Liver (tissue), 9 donors: ENCODE results near the gene VDAC2. TPM values are rescaled to one million over a fixed set of nuclear protein-coding genes. Genes with fewer than 3 reads are reported as not detected.

Experiments used
- DNase-seq: peaks from one replicate; pipeline ENCODE4 v3.0.0-alpha.2; 2017; ENCODE audit warnings: low spot score
- H3K27ac ChIP-seq, 2 donors: one replicate each; pipeline ENCODE4 v1.7.0; 2013; ENCODE audit warnings: inconsistent platforms in 2 of 2, low read length in 2 of 2, control low read depth in 1 of 2, low read depth in 1 of 2, mild to moderate bottlenecking in 1 of 2
- H3K27me3 ChIP-seq, 4 donors: one replicate each; pipeline versions ENCODE4 v1.6.1 to v1.7.0; 2013; ENCODE audit warnings: low read length in 3 of 4, inconsistent platforms in 1 of 4, mild to moderate bottlenecking in 1 of 4, moderate library complexity in 1 of 4; ENCODE audit not compliant: control insufficient read depth in 4 of 4, insufficient read depth in 4 of 4
- H3K36me3 ChIP-seq, 4 donors: one replicate each; pipeline versions ENCODE4 v1.6.1 to v1.7.0; 2013; ENCODE audit warnings: low read length in 3 of 4, mild to moderate bottlenecking in 3 of 4, low read depth in 1 of 4, moderate library complexity in 1 of 4; ENCODE audit not compliant: control insufficient read depth in 4 of 4, insufficient read depth in 3 of 4
- H3K4me1 ChIP-seq, 4 donors: one replicate each; pipeline versions ENCODE4 v1.6.1 to v1.7.0; 2013; ENCODE audit warnings: low read length in 3 of 4, mild to moderate bottlenecking in 3 of 4, moderate library complexity in 1 of 4; ENCODE audit not compliant: control insufficient read depth in 4 of 4, insufficient read depth in 4 of 4
- H3K4me3 ChIP-seq, 3 donors: one replicate each; pipeline versions ENCODE4 v1.6.1 to v1.7.0; 2013; ENCODE audit warnings: low read length in 3 of 3, control low read depth in 1 of 3, low read depth in 1 of 3, mild to moderate bottlenecking in 1 of 3
- H3K9ac ChIP-seq, 2 donors: one replicate each; pipeline ENCODE4 v1.7.0; 2013; ENCODE audit warnings: low read length in 2 of 2, mild to moderate bottlenecking in 2 of 2, moderate library complexity in 2 of 2, control low read depth in 1 of 2, low read depth in 1 of 2
- H3K9me3 ChIP-seq, 4 donors: one replicate each; pipeline versions ENCODE4 v1.6.1 to v1.7.0; 2013; ENCODE audit warnings: low read length in 3 of 4; ENCODE audit not compliant: control insufficient read depth in 4 of 4
- EGR1 ChIP-seq, 2 donors: IDR thresholded peaks; 2 replicates each; pipeline ENCODE4 v1.6.1; 2016 to 2018; ENCODE audit warnings: antibody characterized with exemption in 2 of 2, low read depth in 2 of 2
- FOXA2 ChIP-seq: IDR thresholded peaks from 2 replicates; pipeline ENCODE4 v1.6.1; 2016; ENCODE audit warnings: antibody characterized with exemption
- GABPA ChIP-seq, 2 donors: IDR thresholded peaks in 1 of 2; conservative IDR thresholded peaks in 1 of 2; 2 replicates each; pipeline ENCODE4 v1.6.1; 2016; ENCODE audit warnings: antibody characterized with exemption in 2 of 2, mild to moderate bottlenecking in 1 of 2, moderate library complexity in 1 of 2
- HNF4A ChIP-seq, 2 donors: conservative IDR thresholded peaks; 2 replicates each; pipeline ENCODE4 v1.6.1; 2016; ENCODE audit warnings: antibody characterized with exemption in 2 of 2, mild to moderate bottlenecking in 2 of 2
- HNF4G ChIP-seq: IDR thresholded peaks from 2 replicates; pipeline ENCODE4 v1.6.1; 2016; ENCODE audit warnings: antibody characterized with exemption
- JUND ChIP-seq, 2 donors: IDR thresholded peaks; 2 replicates each; pipeline ENCODE4 v1.6.1; 2016; ENCODE audit warnings: antibody characterized with exemption in 2 of 2
- NR2F2 ChIP-seq: IDR thresholded peaks from 2 replicates; pipeline ENCODE4 v1.6.1; 2016; ENCODE audit warnings: antibody characterized with exemption
- RAD21 ChIP-seq, 2 donors: IDR thresholded peaks; 2 replicates each; pipeline ENCODE4 v1.6.1; 2016; ENCODE audit warnings: antibody characterized with exemption in 2 of 2, mild to moderate bottlenecking in 2 of 2
- RXRA ChIP-seq, 2 donors: IDR thresholded peaks; 2 replicates each; pipeline ENCODE4 v1.6.1; 2017 to 2018; ENCODE audit warnings: antibody characterized with exemption in 2 of 2, mild to moderate bottlenecking in 1 of 2
- SP1 ChIP-seq: IDR thresholded peaks from 2 replicates; pipeline ENCODE4 v1.6.1; 2018; ENCODE audit warnings: antibody characterized with exemption, mild to moderate bottlenecking
- TAF1 ChIP-seq: conservative IDR thresholded peaks from 2 replicates; pipeline ENCODE4 v1.6.1; 2016; ENCODE audit warnings: antibody characterized with exemption, mild to moderate bottlenecking
- WGBS: extraction: QIAGEN DNeasy Blood & Tissue Kit; methylation state at CpG from one replicate; pipeline ENCODE4 v1.1.7; 2013; 5-methylcytosine and 5-hydroxymethylcytosine counted together
- polyA plus RNA-seq, 2 donors: library from polyadenylated mRNA; stranded (reverse) in 1 of 2; unstranded in 1 of 2; fragments of 200-250 nt in 1 of 2; fragments of >200 nt in 1 of 2; fragmentation: Nextera tagmentation in 1 of 2; extraction: Ambion mirVana in 1 of 2; gene quantifications; one replicate each; pipeline versions ENCODE4 v1.2.1 to v1.2.3, GENCODE V29; 2013 to 2015
- total RNA-seq, 2 donors: library from RNA; depleted of rRNA; stranded (reverse); fragments of >200 nt; gene quantifications; one replicate each; pipeline ENCODE4 v1.2.3, GENCODE V29; 2014
- TF ChIP-seq, protein P1 (sequence below): IDR thresholded peaks from 2 replicates; pipeline ENCODE4 v1.6.1; 2016; ENCODE audit warnings: antibody characterized with exemption
- TF ChIP-seq, protein P2 (sequence below): IDR thresholded peaks from 2 replicates; pipeline ENCODE4 v1.6.1; 2016; ENCODE audit warnings: antibody characterized with exemption, mild to moderate bottlenecking
- TF ChIP-seq, protein P3 (sequence below): IDR thresholded peaks from 2 replicates; pipeline ENCODE4 v1.6.1; 2016; ENCODE audit warnings: antibody characterized with exemption
- TF ChIP-seq, protein P4 (sequence below): fragments of 150-350 bp; IDR thresholded peaks from 2 replicates; pipeline ENCODE4 v1.5.1; 2017; ENCODE audit warnings: improper control_type of control experiment, low read depth, low read length; ENCODE audit not compliant: missing input control
- TF ChIP-seq, protein P5 (sequence below): IDR thresholded peaks from 2 replicates; pipeline ENCODE4 v1.6.1; 2016; ENCODE audit warnings: antibody characterized with exemption
- donor health status: healthy.
- donor health status: healthy.
- donor health status: healthy.
- donor health status: healthy.
- donor health status: healthy.

The VDAC2 gene
- total and polyA plus RNA-seq, 4 donors: 41.3 to 67.1 (median 52.5) TPM

DNA sequence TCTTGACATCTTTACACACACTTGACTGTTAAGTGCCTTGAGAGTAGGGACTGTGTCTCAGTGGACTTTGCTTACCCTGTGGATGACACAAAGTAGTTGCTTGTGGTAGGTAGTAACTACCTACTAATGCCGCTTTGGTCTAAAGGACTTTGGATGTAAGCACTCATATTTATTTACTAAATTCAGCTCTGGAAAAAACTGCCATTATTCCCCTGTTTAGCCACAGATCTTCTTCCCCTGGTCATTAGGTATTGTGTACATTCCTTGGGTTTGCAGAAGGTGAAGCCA is 2.8 kb upstream of the VDAC2 start:
- no peak overlapping the region for H3K9ac ChIP-seq
- WGBS: 97% methylated on average over 1 of the region's 1 CpG
- TF ChIP-seq SP1: no peak
- no peak for TF ChIP-seq HNF4G
- no peak for TF ChIP-seq HNF4A (conservative IDR thresholded peaks at IDR 0.05)
- TF ChIP-seq, protein P1, sequence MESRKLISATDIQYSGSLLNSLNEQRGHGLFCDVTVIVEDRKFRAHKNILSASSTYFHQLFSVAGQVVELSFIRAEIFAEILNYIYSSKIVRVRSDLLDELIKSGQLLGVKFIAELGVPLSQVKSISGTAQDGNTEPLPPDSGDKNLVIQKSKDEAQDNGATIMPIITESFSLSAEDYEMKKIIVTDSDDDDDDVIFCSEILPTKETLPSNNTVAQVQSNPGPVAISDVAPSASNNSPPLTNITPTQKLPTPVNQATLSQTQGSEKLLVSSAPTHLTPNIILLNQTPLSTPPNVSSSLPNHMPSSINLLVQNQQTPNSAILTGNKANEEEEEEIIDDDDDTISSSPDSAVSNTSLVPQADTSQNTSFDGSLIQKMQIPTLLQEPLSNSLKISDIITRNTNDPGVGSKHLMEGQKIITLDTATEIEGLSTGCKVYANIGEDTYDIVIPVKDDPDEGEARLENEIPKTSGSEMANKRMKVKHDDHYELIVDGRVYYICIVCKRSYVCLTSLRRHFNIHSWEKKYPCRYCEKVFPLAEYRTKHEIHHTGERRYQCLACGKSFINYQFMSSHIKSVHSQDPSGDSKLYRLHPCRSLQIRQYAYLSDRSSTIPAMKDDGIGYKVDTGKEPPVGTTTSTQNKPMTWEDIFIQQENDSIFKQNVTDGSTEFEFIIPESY: no peak
- TF ChIP-seq RXRA (IDR thresholded peaks at IDR 0.05): no peak
- TF ChIP-seq RAD21 (IDR thresholded peaks at IDR 0.05): no peak
- TF ChIP-seq, protein P2, sequence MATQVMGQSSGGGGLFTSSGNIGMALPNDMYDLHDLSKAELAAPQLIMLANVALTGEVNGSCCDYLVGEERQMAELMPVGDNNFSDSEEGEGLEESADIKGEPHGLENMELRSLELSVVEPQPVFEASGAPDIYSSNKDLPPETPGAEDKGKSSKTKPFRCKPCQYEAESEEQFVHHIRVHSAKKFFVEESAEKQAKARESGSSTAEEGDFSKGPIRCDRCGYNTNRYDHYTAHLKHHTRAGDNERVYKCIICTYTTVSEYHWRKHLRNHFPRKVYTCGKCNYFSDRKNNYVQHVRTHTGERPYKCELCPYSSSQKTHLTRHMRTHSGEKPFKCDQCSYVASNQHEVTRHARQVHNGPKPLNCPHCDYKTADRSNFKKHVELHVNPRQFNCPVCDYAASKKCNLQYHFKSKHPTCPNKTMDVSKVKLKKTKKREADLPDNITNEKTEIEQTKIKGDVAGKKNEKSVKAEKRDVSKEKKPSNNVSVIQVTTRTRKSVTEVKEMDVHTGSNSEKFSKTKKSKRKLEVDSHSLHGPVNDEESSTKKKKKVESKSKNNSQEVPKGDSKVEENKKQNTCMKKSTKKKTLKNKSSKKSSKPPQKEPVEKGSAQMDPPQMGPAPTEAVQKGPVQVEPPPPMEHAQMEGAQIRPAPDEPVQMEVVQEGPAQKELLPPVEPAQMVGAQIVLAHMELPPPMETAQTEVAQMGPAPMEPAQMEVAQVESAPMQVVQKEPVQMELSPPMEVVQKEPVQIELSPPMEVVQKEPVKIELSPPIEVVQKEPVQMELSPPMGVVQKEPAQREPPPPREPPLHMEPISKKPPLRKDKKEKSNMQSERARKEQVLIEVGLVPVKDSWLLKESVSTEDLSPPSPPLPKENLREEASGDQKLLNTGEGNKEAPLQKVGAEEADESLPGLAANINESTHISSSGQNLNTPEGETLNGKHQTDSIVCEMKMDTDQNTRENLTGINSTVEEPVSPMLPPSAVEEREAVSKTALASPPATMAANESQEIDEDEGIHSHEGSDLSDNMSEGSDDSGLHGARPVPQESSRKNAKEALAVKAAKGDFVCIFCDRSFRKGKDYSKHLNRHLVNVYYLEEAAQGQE: no peak
- TF ChIP-seq, protein P3, sequence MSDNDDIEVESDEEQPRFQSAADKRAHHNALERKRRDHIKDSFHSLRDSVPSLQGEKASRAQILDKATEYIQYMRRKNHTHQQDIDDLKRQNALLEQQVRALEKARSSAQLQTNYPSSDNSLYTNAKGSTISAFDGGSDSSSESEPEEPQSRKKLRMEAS: no peak
- TF ChIP-seq JUND (IDR thresholded peaks at IDR 0.05): no peak
- TF ChIP-seq, protein P4, sequence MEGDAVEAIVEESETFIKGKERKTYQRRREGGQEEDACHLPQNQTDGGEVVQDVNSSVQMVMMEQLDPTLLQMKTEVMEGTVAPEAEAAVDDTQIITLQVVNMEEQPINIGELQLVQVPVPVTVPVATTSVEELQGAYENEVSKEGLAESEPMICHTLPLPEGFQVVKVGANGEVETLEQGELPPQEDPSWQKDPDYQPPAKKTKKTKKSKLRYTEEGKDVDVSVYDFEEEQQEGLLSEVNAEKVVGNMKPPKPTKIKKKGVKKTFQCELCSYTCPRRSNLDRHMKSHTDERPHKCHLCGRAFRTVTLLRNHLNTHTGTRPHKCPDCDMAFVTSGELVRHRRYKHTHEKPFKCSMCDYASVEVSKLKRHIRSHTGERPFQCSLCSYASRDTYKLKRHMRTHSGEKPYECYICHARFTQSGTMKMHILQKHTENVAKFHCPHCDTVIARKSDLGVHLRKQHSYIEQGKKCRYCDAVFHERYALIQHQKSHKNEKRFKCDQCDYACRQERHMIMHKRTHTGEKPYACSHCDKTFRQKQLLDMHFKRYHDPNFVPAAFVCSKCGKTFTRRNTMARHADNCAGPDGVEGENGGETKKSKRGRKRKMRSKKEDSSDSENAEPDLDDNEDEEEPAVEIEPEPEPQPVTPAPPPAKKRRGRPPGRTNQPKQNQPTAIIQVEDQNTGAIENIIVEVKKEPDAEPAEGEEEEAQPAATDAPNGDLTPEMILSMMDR: no peak
- TF ChIP-seq GABPA (IDR thresholded peaks at IDR 0.05 in 1 of 2, conservative IDR thresholded peaks at IDR 0.05 in 1 of 2): no peak
- TF ChIP-seq, protein P5, sequence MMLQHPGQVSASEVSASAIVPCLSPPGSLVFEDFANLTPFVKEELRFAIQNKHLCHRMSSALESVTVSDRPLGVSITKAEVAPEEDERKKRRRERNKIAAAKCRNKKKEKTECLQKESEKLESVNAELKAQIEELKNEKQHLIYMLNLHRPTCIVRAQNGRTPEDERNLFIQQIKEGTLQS: no peak
- TF ChIP-seq FOXA2: no peak
- H3K4me1 ChIP-seq: peaks cover 2 to 21% (median 15%) of the 10 kb centered on the region in 4 donors
- no peaks in the 10 kb centered on the region for H3K9me3 ChIP-seq
- no peaks in the 10 kb centered on the region for H3K27me3 ChIP-seq
- no peak overlapping the region for H3K27ac ChIP-seq
- peaks cover 0 to under 1% (median 0%) of the 10 kb centered on the region in 4 donors for H3K36me3 ChIP-seq
- H3K4me3 ChIP-seq: no peak overlapping the region
- DNase-seq: no peak

DNA sequence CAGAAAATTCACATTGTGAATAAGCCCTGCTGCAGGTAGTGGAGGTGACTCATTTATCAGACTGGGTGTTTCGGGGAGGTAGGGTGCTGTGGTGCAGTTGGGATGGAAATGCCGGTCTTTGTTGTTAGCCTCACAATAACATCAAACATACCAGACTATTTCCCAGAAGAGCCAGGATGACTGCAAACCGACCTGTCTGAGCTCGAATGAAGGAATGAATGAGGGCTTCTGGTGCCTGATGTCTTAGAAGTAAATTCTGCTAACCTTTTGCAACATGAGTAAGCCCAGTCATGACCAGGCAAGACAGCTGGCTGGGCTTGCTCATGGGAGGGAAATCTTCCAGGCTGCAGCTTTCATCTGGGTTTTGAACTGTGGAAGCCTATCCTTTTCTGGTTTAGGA is 2.4 kb upstream of the VDAC2 start:
- Histone ChIP-seq H3K9me3 (no peaks in the 10 kb centered on the region), H3K4me3 (no peak overlapping the region), H3K4me1 (peaks cover 2 to 21% (median 15%) of the 10 kb centered on the region in 4 donors), H3K36me3 (peaks cover 0 to 3% (median 0%) of the 10 kb centered on the region in 4 donors), H3K27ac (no peak overlapping the region), H3K9ac (no peak overlapping the region), H3K27me3 (no peaks in the 10 kb centered on the region)
- 91% methylated on average over 4 of the region's 4 CpGs for WGBS
- TF ChIP-seq TAF1: no peak
- no peak for TF ChIP-seq NR2F2
- no peak for TF ChIP-seq RXRA (IDR thresholded peaks at IDR 0.05)
- TF ChIP-seq, protein P3: no peak
- TF ChIP-seq FOXA2: no peak
- no peak for TF ChIP-seq SP1
- TF ChIP-seq GABPA (IDR thresholded peaks at IDR 0.05 in 1 of 2, conservative IDR thresholded peaks at IDR 0.05 in 1 of 2): no peak
- no peak for TF ChIP-seq HNF4G
- TF ChIP-seq, protein P2: no peak
- no peak for TF ChIP-seq EGR1 (IDR thresholded peaks at IDR 0.05; ENCODE audit: low read depth in 2 of 2)
- TF ChIP-seq, protein P1: no peak
- TF ChIP-seq, protein P5: no peak
- no peak for DNase-seq
